Neural cell (in vitro differentiated cells): ENCODE data around the gene ISOC2.
"Not testable (repeated sequence)": the region's sequence is repeated elsewhere in the genome, so short reads cannot be mapped to it uniquely, and the experiment has no call there.

ENCODE experiments used
- EZH2 ChIP-seq: fragments of 200-600, 300-800 bp; shearing (Covaris generic), sonication (generic); IDR thresholded peaks from 2 replicates; pipeline ENCODE4 v1.6.1; 2014; ENCODE audit warnings: antibody characterized with exemption, low read length, borderline replicate concordance, mild to moderate bottlenecking; ENCODE audit not compliant: insufficient read depth, poor library complexity, severe bottlenecking
- MXI1 ChIP-seq: fragments of 450-650 bp; conservative IDR thresholded peaks from 2 replicates; pipeline ENCODE4 v1.6.1; 2014; ENCODE audit warnings: antibody characterized with exemption, mild to moderate bottlenecking; ENCODE audit not compliant: poor library complexity, severe bottlenecking
- POLR2AphosphoS5 ChIP-seq: IDR thresholded peaks from 2 replicates; pipeline ENCODE4 v1.6.1; 2012
- RAD21 ChIP-seq: fragments of 450-650 bp; conservative IDR thresholded peaks from 2 replicates; pipeline ENCODE4 v1.6.1; 2014; ENCODE audit warnings: antibody characterized with exemption, mild to moderate bottlenecking, moderate library complexity
- TAF1 ChIP-seq: IDR thresholded peaks from 2 replicates; pipeline ENCODE4 v1.6.1; 2012; ENCODE audit warnings: low read depth
- TF ChIP-seq, protein P1 (sequence below): fragments of 450-650 bp; IDR thresholded peaks from 2 replicates; pipeline ENCODE4 v1.5.1; 2014; ENCODE audit warnings: antibody characterized with exemption, mild to moderate bottlenecking, moderate library complexity; ENCODE audit not compliant: poor library complexity, severe bottlenecking
- TF ChIP-seq, protein P2 (sequence below): IDR thresholded peaks from 2 replicates; pipeline ENCODE4 v1.6.1; 2012; ENCODE audit warnings: borderline replicate concordance

DNA sequence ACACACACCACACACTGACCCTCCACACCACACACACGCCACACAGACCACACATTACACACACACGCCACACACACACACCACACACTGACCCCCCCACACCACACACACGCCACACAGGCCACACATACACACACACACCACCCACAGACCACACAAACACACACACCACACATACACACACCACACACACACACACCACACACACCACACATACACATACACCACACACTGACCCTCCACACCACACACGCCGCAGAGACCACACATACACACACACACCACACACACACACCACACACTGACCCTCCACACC, 13.3 kb downstream of the ISOC2 start:
- TF ChIP-seq, protein P1, sequence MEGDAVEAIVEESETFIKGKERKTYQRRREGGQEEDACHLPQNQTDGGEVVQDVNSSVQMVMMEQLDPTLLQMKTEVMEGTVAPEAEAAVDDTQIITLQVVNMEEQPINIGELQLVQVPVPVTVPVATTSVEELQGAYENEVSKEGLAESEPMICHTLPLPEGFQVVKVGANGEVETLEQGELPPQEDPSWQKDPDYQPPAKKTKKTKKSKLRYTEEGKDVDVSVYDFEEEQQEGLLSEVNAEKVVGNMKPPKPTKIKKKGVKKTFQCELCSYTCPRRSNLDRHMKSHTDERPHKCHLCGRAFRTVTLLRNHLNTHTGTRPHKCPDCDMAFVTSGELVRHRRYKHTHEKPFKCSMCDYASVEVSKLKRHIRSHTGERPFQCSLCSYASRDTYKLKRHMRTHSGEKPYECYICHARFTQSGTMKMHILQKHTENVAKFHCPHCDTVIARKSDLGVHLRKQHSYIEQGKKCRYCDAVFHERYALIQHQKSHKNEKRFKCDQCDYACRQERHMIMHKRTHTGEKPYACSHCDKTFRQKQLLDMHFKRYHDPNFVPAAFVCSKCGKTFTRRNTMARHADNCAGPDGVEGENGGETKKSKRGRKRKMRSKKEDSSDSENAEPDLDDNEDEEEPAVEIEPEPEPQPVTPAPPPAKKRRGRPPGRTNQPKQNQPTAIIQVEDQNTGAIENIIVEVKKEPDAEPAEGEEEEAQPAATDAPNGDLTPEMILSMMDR: not testable (repeated sequence)
- TF ChIP-seq, protein P2, sequence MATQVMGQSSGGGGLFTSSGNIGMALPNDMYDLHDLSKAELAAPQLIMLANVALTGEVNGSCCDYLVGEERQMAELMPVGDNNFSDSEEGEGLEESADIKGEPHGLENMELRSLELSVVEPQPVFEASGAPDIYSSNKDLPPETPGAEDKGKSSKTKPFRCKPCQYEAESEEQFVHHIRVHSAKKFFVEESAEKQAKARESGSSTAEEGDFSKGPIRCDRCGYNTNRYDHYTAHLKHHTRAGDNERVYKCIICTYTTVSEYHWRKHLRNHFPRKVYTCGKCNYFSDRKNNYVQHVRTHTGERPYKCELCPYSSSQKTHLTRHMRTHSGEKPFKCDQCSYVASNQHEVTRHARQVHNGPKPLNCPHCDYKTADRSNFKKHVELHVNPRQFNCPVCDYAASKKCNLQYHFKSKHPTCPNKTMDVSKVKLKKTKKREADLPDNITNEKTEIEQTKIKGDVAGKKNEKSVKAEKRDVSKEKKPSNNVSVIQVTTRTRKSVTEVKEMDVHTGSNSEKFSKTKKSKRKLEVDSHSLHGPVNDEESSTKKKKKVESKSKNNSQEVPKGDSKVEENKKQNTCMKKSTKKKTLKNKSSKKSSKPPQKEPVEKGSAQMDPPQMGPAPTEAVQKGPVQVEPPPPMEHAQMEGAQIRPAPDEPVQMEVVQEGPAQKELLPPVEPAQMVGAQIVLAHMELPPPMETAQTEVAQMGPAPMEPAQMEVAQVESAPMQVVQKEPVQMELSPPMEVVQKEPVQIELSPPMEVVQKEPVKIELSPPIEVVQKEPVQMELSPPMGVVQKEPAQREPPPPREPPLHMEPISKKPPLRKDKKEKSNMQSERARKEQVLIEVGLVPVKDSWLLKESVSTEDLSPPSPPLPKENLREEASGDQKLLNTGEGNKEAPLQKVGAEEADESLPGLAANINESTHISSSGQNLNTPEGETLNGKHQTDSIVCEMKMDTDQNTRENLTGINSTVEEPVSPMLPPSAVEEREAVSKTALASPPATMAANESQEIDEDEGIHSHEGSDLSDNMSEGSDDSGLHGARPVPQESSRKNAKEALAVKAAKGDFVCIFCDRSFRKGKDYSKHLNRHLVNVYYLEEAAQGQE: not testable (repeated sequence)
- TF ChIP-seq RAD21, POLR2AphosphoS5, EZH2, TAF1, MXI1: not testable (repeated sequence)
